Retinal pigment epithelial cell (primary cell): Measurements from ENCODE around the gene VRK1.

Source experiments
- DNase-seq: peaks from one replicate; pipeline ENCODE4 v3.0.0-alpha.2; 2010; ENCODE audit warnings: low read depth
- H3K4me3 ChIP-seq: 2 replicates; pipeline ENCODE4 v1.5.1; 2011; ENCODE audit warnings: mild to moderate bottlenecking, low read length, control low read depth, moderate library complexity
- TF ChIP-seq, protein P1 (sequence below): conservative IDR thresholded peaks from 2 replicates; pipeline ENCODE4 v1.5.1; 2011; ENCODE audit warnings: low read depth, low read length, control low read depth, inconsistent platforms

The VRK1 gene

DNA sequence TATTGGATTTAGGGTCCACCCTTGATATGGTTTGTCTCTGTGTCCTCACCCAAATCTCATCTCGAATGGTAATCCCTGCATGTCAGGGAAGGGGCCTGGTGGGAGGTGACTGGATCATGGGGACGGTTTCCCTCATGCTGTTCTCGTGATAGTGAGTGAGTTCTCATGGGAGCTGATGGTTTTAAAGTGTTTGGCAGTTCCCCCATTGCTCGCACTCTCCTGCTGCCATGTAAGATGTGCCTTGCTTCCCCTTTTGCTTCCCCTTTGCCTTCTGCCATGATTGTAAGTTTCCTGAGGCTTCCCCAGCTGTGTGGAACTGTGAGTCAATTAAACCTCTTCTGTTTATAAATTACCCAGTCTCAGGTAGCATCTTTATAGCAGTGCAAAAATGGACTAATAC, 118.3 kb downstream of the VRK1 start:
- DNase-seq: no peak
- no peak overlapping the region for H3K4me3 ChIP-seq
- TF ChIP-seq, protein P1, sequence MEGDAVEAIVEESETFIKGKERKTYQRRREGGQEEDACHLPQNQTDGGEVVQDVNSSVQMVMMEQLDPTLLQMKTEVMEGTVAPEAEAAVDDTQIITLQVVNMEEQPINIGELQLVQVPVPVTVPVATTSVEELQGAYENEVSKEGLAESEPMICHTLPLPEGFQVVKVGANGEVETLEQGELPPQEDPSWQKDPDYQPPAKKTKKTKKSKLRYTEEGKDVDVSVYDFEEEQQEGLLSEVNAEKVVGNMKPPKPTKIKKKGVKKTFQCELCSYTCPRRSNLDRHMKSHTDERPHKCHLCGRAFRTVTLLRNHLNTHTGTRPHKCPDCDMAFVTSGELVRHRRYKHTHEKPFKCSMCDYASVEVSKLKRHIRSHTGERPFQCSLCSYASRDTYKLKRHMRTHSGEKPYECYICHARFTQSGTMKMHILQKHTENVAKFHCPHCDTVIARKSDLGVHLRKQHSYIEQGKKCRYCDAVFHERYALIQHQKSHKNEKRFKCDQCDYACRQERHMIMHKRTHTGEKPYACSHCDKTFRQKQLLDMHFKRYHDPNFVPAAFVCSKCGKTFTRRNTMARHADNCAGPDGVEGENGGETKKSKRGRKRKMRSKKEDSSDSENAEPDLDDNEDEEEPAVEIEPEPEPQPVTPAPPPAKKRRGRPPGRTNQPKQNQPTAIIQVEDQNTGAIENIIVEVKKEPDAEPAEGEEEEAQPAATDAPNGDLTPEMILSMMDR: no peak

DNA sequence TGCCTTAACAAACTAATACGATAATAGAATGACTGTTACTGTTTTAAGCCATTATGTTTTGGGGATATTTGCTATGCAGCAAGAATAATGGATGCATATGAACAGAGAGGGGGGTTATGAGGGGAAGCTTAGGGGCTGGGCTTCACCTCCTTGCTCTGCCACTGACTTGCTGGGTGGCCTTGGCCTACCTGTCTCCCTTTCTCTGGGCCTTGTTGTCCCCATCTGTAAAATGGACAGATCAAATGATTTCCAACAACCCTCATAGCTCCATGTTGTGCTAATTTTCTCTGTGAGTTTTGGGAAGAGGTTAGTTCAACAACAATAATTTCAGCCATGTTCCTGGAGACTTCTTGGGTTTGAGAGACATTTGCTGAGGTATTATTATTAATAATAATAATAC, 119.6 kb downstream of the VRK1 start:
- no peak for DNase-seq
- TF ChIP-seq, protein P1: no peak
- H3K4me3 ChIP-seq: no peak overlapping the region

DNA sequence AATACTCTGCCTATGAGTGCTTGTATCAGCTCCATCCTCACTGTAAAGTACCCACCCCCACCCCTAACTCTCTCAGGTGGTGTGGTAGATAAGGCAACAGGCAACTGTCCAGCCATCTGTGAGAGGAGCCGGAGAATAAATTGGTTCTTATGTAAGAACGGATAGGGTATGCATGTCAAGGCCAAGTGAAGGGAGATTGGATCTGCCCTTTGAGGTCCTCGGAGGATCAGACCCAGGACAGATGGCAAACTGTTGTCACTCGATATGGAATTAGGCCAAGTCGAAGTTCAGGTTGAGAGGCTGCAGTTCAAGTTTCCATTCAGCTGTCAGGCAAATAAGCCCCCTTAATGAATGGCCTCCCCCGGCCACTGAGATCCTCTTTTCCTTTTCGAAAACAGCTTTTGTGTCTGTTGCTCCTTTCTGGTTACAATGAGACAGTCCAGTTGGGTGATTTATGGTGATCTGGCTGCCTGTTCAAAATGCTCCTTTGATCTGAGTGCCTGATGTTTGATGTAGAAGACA, 120.3 kb downstream of the VRK1 start:
- no peak for DNase-seq
- no peak overlapping the region for H3K4me3 ChIP-seq
- TF ChIP-seq, protein P1: no peak

DNA sequence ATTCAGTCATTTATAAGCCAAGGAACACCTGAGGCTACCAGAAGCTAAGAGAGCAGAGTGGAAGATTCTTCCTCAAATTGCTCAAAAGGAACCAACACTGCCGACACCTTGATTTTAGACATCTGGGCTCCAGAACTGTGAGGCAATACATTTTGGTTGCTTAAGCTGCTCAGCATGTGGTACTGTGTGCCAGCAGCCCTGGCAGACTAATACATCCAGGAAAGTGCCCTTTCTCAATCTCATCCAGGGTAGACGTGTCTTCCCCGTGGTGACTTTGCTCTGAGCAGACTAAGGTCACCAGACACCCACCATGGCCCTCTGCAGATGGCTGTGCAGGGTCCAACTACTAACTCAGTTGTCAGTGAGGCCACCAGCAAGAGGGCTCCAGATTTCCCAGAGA, 122.8 kb downstream of the VRK1 start:
- TF ChIP-seq, protein P1: no peak
- H3K4me3 ChIP-seq: no peak overlapping the region
- DNase-seq: no peak

DNA sequence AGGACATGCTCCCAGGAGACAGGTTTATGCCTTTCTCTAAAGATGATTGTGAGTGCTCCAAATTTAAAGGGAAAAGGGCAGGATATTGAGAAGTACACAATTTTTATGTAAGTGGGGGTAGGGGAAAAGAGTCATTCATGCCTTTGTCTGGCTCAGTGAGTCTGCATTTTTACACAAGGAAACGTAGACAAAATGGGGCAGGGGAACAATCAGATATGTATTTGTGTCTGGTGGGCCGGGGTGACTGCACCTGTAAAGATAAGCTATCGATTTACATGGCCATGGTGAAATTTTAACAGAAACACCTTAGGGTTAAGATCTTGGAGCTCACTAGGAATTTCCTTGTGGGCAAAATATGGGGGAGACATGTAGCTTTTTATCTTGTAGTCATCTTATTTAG, 123.6 kb downstream of the VRK1 start:
- TF ChIP-seq, protein P1: no peak
- DNase-seq: no peak
- H3K4me3 ChIP-seq: no peak overlapping the region

DNA sequence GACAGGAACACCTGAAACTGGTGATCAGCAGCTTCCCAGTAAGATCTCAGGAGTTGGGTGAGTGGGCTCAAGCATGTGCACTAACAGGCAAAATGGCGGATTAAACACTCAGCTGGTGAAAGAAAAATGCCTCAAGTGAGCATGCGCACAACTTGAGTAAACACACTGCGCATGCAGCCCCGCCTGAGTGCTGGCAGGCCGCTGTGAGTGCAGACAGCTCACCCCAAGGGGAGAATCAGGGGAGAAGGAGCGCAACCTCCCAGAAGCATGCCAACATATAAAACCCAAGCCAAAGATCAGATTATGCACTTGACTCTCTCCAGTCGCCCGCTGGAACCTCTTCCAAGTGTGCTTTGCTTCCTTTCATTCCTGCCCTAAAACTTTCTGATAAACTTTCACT, 125.8 kb downstream of the VRK1 start:
- DNase-seq: no peak
- H3K4me3 ChIP-seq: no peak overlapping the region
- TF ChIP-seq, protein P1: no peak

DNA sequence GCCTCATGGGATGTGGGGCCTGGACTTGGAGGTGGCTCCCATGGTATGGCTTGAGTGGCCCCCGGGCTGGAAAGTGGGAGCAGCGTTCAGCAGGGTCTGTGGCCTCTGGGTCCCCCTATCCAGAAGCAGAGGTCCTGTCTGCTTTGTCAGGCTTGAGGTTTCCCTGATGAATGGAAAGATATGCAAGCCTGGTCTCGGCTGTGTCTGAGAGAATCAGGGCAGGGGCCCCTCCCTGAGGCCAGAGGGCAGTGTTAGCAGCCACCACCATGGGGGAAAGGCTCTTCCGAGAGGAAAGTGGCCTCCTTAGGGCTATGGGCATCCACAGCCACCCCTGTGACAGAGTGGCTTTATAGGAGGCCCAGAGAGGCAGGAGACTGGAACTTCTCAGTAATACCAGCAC, 128.2 kb downstream of the VRK1 start:
- TF ChIP-seq, protein P1: no peak
- DNase-seq: no peak
- no peak overlapping the region for H3K4me3 ChIP-seq
